EH (cell line): ENCODE measurements around the gene C19orf25.

Experiments
- DNase-seq: peaks from one replicate; pipeline ENCODE4 v3.0.0-alpha.2; 2015; ENCODE audit warnings: low read depth

C19orf25 gene

GRCh38 chr19:1496714-1497577 is 17.9 kb upstream of the C19orf25 start:
- DNase-seq, result no peak

- no peak for DNase-seq
Measured at GRCh38 chr19:1495799-1496713, 17.0 kb upstream of the C19orf25 start.

GRCh38 chr19:1495051-1495798 is 16.2 kb upstream of the C19orf25 start:
- no peak for DNase-seq

- no peak for DNase-seq
Measured at GRCh38 chr19:1494115-1494815, 15.2 kb upstream of the C19orf25 start.

GRCh38 chr19:1492474-1493006 is 13.5 kb upstream of the C19orf25 start:
- DNase-seq, result no peak

- no peak for DNase-seq
Measured at GRCh38 chr19:1491849-1492170, 12.8 kb upstream of the C19orf25 start.

GRCh38 chr19:1491114-1491848 is 12.3 kb upstream of the C19orf25 start, which contains the start of gene REEP6:
Gene REEP6 (plus strand): TSS chr19:1491181. CDS start chr19:1491270, 89 bp downstream.
- no peak for DNase-seq

- peak; percentile 99 for DNase-seq
Measured at GRCh38 chr19:1490311-1491113, 11.5 kb upstream of the C19orf25 start, which contains the start of gene PCSK4. Gene PCSK4 (minus strand): TSS chr19:1490350. CDS start chr19:1490346, 4 bp downstream.

GRCh38 chr19:1489463-1490310 is 10.7 kb upstream of the C19orf25 start:
- DNase-seq, result no peak

- no peak for DNase-seq
Measured at GRCh38 chr19:1488282-1488601, 9.2 kb upstream of the C19orf25 start.

GRCh38 chr19:1487576-1488281 is 8.7 kb upstream of the C19orf25 start:
- DNase-seq, result no peak

- no peak for DNase-seq
Measured at GRCh38 chr19:1486720-1487575, 7.9 kb upstream of the C19orf25 start.

GRCh38 chr19:1483979-1484428 is 5.0 kb upstream of the C19orf25 start:
- DNase-seq, result no peak

- no peak for DNase-seq
Measured at GRCh38 chr19:1483131-1483978, 4.3 kb upstream of the C19orf25 start.

GRCh38 chr19:1482361-1483130 is 3.5 kb upstream of the C19orf25 start:
- no peak for DNase-seq
